22Rv1 (cell line): ENCODE measurements around the gene MTHFR.
A peak's percentile ranks its signal among the peaks of the same experiment; 100 is the strongest.

Experiments
- H3K27ac ChIP-seq: fragments of 450-650 bp; 2 replicates; pipeline ENCODE4 v1.5.1; 2017
- ZFX ChIP-seq: fragments of 450-650 bp; IDR thresholded peaks from 2 replicates; pipeline ENCODE4 v1.6.1; 2017; ENCODE audit warnings: antibody characterized with exemption, borderline replicate concordance
- TF ChIP-seq, protein P1 (sequence below): fragments of 450-650 bp; IDR thresholded peaks from 2 replicates; pipeline ENCODE4 v1.5.1; 2017; ENCODE audit warnings: mild to moderate bottlenecking

The MTHFR gene

GRCh38 chr1:11826946-11827345, 21.2 kb upstream of the MTHFR start:
- TF ChIP-seq, protein P1, sequence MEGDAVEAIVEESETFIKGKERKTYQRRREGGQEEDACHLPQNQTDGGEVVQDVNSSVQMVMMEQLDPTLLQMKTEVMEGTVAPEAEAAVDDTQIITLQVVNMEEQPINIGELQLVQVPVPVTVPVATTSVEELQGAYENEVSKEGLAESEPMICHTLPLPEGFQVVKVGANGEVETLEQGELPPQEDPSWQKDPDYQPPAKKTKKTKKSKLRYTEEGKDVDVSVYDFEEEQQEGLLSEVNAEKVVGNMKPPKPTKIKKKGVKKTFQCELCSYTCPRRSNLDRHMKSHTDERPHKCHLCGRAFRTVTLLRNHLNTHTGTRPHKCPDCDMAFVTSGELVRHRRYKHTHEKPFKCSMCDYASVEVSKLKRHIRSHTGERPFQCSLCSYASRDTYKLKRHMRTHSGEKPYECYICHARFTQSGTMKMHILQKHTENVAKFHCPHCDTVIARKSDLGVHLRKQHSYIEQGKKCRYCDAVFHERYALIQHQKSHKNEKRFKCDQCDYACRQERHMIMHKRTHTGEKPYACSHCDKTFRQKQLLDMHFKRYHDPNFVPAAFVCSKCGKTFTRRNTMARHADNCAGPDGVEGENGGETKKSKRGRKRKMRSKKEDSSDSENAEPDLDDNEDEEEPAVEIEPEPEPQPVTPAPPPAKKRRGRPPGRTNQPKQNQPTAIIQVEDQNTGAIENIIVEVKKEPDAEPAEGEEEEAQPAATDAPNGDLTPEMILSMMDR = no peak
- H3K27ac ChIP-seq = no peak overlapping the region

GRCh38 chr1:11825131-11825530, 19.4 kb upstream of the MTHFR start:
- TF ChIP-seq, protein P1 = no peak
- no peak for TF ChIP-seq ZFX
- H3K27ac ChIP-seq = no peak overlapping the region

- no peak overlapping the region for H3K27ac ChIP-seq
- TF ChIP-seq, protein P1 = no peak
- TF ChIP-seq ZFX = no peak
Measured at GRCh38 chr1:11823366-11824137, 17.8 kb upstream of the MTHFR start.

GRCh38 chr1:11822091-11822490, 16.3 kb upstream of the MTHFR start:
- TF ChIP-seq ZFX = no peak
- no peak overlapping the region for H3K27ac ChIP-seq

GRCh38 chr1:11817192-11817591, 11.4 kb upstream of the MTHFR start:
- TF ChIP-seq, protein P1 = no peak
- TF ChIP-seq ZFX = no peak
- H3K27ac ChIP-seq = no peak overlapping the region

- TF ChIP-seq, protein P1 = no peak
- TF ChIP-seq ZFX = no peak
- no peak overlapping the region for H3K27ac ChIP-seq
Measured at GRCh38 chr1:11813021-11813420, 7.3 kb upstream of the MTHFR start.

DNA sequence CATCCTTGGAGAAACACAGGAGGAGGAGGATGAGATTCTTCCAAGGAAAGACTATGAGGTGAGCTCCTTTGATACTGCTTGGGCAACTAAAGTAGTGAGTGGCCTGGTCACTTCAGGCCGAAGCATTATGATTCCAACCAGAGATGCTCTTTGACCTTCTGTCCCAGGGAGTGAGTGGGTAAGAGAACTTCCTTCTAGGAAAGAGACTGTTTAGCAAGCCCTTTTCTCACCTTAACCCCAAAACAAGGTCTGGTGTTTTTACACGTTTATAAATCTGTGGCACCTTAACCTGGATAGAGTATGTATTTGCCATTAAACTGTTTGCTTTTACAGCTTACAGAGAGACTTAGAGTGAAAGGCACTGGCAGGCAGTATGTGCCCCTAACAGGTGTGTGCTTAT, 1.4 kb upstream of the MTHFR start:
- H3K27ac ChIP-seq = peak overlapping the region; percentile 87

More for the DNA sequence above, 1.4 kb upstream of the MTHFR start:
- TF ChIP-seq, protein P1 = no peak
- no peak for TF ChIP-seq ZFX
